IPS DF 6.9 (cell line): Measurements from ENCODE around the gene TTC27.

Experiments used
- DNase-seq: peaks from one replicate; pipeline ENCODE4 v3.0.0-alpha.2; 2013; ENCODE audit warnings: low read depth, low spot score
- H3K27ac ChIP-seq: one replicate; pipeline ENCODE4 v1.5.1; 2013; ENCODE audit warnings: low read length, control low read depth
- H3K27me3 ChIP-seq: 2 replicates; pipeline ENCODE4 v1.6.1; 2013; ENCODE audit warnings: mild to moderate bottlenecking, low read length; ENCODE audit not compliant: control insufficient read depth, insufficient read depth
- H3K36me3 ChIP-seq: 2 replicates; pipeline ENCODE4 v1.6.1; 2013; ENCODE audit warnings: low read length; ENCODE audit not compliant: control insufficient read depth, insufficient read depth
- H3K4me1 ChIP-seq: 2 replicates; pipeline ENCODE4 v1.6.1; 2013; ENCODE audit warnings: low read length; ENCODE audit not compliant: control insufficient read depth, insufficient read depth
- H3K4me3 ChIP-seq: 2 replicates; pipeline ENCODE4 v1.5.1; 2013; ENCODE audit warnings: mild to moderate bottlenecking, low read length
- H3K9me3 ChIP-seq: 2 replicates; pipeline ENCODE4 v1.6.1; 2013; ENCODE audit warnings: low read length, inconsistent platforms; ENCODE audit not compliant: control insufficient read depth, insufficient read depth
- WGBS: extraction: QIAGEN DNeasy Blood & Tissue Kit; methylation state at CpG from one replicate; pipeline ENCODE4 v1.1.7; 2013; ENCODE audit warnings: mixed read lengths, missing lambda C conversion rate; ENCODE audit not compliant: insufficient read length, insufficient coverage; 5-methylcytosine and 5-hydroxymethylcytosine counted together

The TTC27 gene

DNA sequence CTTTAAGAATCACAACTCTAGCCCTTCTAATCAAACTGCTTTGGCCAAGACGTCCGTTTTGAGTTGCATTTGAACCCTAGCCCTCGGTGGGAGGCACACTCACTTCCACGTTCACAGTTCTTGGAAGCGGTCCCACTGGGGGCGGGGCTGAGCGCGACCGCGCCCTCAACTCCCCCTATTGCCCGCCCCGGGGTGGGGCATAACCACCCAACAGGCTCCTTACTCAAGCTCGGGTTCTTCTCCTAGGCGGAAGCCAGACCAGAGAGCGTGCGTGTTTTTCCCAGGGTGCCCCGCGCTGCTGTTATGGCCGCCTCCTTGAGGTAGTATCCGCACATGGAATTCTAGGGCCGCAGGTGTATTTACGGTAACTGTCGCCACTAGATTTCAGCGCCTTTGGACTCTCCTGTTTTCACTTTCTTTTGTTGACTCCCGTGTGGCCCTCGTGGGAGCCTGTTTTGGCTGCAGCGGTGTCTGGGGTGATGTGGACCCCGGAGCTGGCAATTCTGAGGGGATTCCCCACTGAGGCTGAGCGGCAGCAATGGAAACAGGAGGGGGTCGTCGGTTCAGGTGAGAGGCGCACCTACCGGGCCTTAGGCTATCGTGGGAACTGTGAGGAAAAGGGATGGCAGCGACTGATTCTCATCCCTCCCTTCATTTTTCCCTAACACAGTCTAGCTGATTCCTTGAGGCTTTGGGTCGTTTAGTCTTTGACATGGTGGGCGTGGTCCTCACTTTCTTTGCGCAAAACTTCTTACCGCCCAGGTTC, at the start of gene TTC27:
TTC27 (plus strand) TSS at position 237 of the 766 bp plus-strand sequence; CDS start at position 480, 243 bp downstream.
- DNase-seq, result peak; percentile 79
- Histone ChIP-seq H3K4me1 (no peaks in the 10 kb centered on the region), H3K4me3 (peak within 1 kb of the TSS; percentile 75), H3K36me3 (no peaks in the 10 kb centered on the region), H3K9me3 (no peaks in the 10 kb centered on the region), H3K27ac (no peak within 1 kb of the TSS), H3K27me3 (no peaks in the 10 kb centered on the region)
- no CpG with 5 or more reads among the region's 39 CpGs for WGBS

DNA sequence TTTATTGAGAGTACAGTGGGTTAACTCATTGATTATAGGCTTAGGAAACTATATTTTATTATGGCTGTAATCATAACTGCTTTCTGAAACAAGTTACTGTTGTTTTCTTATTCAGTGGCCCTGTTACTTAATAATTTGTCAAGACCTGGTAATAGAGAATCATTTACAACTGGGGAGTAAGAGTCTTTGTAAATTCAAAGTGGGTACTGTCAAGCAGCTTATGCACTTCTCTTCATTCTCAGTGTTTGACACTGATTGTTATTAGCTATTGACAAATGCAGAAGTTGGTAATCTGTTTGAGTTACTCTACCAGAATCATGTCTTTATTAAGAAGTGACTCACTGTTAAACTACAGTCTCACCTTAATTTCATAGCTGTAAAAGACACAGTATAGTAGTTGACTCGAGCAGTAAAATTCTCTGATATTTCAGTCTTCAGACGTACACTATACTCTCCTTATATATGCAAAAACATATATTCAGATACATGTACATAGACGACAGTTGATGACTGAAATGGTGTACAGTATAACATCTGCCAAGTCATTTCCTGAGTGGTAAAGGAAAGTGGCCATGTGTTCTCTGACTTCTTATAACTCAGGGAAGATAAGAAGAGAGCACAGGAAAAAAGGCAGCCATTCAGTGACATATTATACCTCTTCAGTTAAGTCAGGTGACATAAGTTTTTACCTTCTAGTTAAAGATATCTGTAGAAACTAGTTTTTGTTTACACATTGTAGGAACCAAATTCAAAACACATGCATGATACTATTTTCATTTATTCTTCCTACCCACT, 36.0 kb upstream of the TTC27 start:
- Histone ChIP-seq H3K4me3 (no peak overlapping the region), H3K27ac (no peak overlapping the region), H3K9me3 (no peaks in the 10 kb centered on the region), H3K36me3 (no peaks in the 10 kb centered on the region), H3K27me3 (no peaks in the 10 kb centered on the region), H3K4me1 (no peaks in the 10 kb centered on the region)
- DNase-seq, result no peak
- WGBS, result no CpG with 5 or more reads among the region's 3 CpGs

DNA sequence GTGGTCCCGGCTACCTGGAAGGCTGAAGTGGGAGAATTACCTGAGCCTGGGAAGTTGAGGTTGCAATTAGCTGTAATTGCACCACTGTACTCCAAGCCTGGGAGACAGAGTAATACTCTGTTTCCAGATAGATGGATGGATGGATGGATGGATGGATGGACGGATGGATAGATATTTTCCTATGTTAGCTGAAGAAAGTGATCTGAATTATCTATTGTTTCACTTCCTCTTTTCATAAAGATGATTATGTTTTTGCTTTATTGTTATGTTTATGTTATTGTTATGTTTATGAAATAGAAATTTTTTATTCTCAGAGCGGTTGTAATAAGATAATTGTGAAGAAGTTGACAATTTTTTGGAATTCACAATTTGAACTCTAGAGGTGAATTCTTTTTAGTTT, 33.3 kb upstream of the TTC27 start:
- H3K4me1 ChIP-seq, result no peaks in the 10 kb centered on the region
- no peaks in the 10 kb centered on the region for H3K36me3 ChIP-seq
- H3K27ac ChIP-seq, result no peak overlapping the region
- no peak overlapping the region for H3K4me3 ChIP-seq
- 100% methylated on average over 1 of the region's 3 CpGs for WGBS
- no peak for DNase-seq
- H3K27me3 ChIP-seq, result no peaks in the 10 kb centered on the region
- H3K9me3 ChIP-seq, result no peaks in the 10 kb centered on the region

DNA sequence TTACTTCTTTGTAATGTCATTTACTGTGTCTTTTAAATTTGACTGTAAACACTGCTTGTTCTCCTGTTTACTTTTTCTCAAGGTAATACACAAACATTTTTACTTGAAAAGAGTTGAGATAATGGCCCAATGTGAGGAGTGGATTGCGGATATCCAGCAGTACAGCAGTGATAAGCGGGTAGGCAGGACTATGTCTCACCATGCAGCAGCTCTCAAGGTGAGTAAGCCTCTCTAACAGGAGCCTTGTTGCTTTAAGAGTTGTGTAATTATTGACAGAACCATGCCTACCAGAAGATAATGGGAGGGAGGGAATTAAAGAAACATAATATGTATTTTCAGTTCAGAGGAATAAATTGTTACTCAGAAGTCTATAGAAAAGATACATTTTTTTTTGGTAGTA, 16.5 kb upstream of the TTC27 start:
- WGBS, result no CpG with 5 or more reads among the region's 2 CpGs
- no peaks in the 10 kb centered on the region for H3K4me1 ChIP-seq
- no peak for DNase-seq
- no peak overlapping the region for H3K27ac ChIP-seq
- H3K36me3 ChIP-seq, result peaks cover 5% of the 10 kb centered on the region; the same call in 1 of the 2 replicates
- H3K9me3 ChIP-seq, result no peaks in the 10 kb centered on the region
- H3K27me3 ChIP-seq, result no peaks in the 10 kb centered on the region
- no peak overlapping the region for H3K4me3 ChIP-seq

DNA sequence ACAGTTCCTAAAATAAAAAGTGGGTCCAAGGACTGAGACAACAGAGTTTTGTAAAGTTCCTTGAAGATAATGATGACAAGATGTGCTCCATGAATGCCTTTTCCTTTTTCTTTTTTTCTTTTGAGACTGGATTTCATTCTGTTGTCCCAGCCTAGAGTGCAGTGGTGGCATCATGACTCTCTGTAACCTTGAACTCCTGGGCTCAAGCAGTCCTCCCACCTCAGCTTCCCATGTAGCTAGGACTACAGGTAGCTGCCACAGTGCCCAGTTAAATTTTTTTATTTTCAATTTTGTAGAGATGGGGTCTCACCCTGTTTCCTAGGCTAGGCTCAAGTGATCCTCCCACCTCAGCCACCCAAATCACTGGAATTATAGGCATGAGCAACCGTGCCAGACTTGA, 16.1 kb upstream of the TTC27 start:
- DNase-seq, result no peak
- H3K9me3 ChIP-seq, result no peaks in the 10 kb centered on the region
- H3K27ac ChIP-seq, result no peak overlapping the region
- no peak overlapping the region for H3K4me3 ChIP-seq
- no CpG with 5 or more reads among the region's 1 CpG for WGBS
- H3K27me3 ChIP-seq, result no peaks in the 10 kb centered on the region
- peaks cover 5% of the 10 kb centered on the region; the same call in 1 of the 2 replicates for H3K36me3 ChIP-seq
- H3K4me1 ChIP-seq, result no peaks in the 10 kb centered on the region

DNA sequence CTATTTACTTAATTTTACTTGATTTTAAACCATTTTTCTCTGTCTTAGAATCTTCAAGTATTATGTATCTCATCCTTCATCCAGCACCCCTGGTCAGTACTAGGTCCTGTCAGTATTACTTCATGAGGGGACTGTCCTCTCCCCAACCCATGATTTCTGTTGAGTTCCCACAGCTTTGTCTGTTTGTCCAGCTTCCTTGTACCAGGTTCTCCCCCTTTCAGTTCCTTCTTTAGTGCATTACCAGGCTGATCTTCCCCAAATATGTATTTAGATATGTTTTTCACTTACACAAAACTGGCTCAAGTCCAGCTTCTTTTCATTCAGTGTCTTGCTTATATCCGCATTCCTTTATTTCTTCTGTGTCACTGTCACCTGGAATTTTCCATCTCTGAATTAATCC, 13.8 kb upstream of the TTC27 start:
- peaks cover 2% of the 10 kb centered on the region; the same call in 1 of the 2 replicates for H3K36me3 ChIP-seq
- no peak overlapping the region for H3K27ac ChIP-seq
- no CpG with 5 or more reads among the region's 1 CpG for WGBS
- DNase-seq, result no peak
- no peaks in the 10 kb centered on the region for H3K9me3 ChIP-seq
- no peaks in the 10 kb centered on the region for H3K27me3 ChIP-seq
- no peak overlapping the region for H3K4me3 ChIP-seq
- H3K4me1 ChIP-seq, result no peaks in the 10 kb centered on the region

DNA sequence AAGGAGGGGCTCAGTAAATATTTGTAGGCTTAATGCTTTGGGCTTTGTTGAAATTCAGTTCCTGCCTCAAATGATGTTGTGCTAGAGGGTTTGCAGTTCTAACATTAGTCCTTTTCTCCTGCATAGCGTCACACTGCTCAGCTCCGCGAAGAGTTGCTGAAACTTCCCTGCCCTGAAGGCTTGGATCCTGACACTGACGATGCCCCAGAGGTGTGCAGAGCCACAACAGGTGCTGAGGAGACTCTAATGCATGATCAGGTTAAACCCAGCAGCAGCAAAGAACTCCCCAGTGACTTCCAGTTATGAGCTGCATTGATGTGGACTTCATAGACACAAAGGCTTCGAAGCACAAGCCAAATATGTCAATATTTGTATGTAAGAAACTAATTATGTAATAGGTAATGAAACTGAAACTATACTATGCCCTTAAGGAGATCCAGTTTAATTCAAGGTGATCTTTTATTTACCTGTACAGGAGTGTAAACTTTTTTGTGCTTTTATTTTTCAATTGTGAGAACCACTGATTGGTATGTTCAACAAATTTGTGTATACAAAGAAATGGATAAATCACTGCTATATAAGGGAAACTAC, 10.2 kb upstream of the TTC27 start:
- Histone ChIP-seq H3K9me3 (no peaks in the 10 kb centered on the region), H3K27me3 (no peaks in the 10 kb centered on the region), H3K4me3 (no peak overlapping the region), H3K27ac (no peak overlapping the region), H3K36me3 (peaks cover 2% of the 10 kb centered on the region; the same call in 1 of the 2 replicates), H3K4me1 (no peaks in the 10 kb centered on the region)
- no peak for DNase-seq
- WGBS, result no CpG with 5 or more reads among the region's 5 CpGs

DNA sequence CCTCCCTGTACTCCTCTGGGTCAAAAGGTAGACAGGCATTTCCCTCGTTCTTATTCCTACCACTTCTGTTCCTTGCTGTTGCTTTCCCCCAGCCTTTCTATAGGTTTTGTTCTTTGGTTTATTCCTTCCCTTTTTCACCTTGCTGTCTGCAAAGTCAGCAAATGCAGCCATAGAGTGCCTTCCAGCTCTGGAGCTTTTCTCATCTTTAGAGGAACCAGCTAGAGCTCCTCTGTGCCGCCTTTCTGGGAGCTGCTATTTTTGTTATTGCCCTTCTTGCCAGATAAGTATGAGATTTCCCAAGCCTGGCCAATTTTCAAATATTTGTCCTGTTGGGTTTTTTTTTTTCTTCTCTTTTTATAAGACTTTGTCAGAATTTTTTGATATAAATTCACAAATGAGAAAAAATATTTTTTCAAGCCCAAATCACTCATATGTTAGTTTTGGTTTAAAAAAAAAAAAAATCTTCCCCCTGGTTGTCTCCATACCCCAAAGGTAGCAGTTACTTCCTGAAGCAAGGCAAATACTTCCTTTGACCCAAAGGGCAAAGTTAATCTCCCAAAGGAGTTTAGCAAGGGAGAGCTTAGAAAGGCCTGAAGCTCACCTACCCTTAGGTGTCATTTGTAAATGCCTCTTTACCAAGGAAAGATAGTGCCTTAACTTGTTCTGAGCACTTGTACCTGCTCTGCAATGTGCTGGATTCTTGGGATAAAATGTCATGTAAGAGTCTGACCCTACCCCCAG, 5.1 kb upstream of the TTC27 start:
- H3K27me3 ChIP-seq, result no peaks in the 10 kb centered on the region
- WGBS, result no CpG with 5 or more reads among the region's 2 CpGs
- no peaks in the 10 kb centered on the region for H3K36me3 ChIP-seq
- no peak overlapping the region for H3K4me3 ChIP-seq
- no peaks in the 10 kb centered on the region for H3K4me1 ChIP-seq
- no peak for DNase-seq
- H3K9me3 ChIP-seq, result no peaks in the 10 kb centered on the region
- H3K27ac ChIP-seq, result no peak overlapping the region

DNA sequence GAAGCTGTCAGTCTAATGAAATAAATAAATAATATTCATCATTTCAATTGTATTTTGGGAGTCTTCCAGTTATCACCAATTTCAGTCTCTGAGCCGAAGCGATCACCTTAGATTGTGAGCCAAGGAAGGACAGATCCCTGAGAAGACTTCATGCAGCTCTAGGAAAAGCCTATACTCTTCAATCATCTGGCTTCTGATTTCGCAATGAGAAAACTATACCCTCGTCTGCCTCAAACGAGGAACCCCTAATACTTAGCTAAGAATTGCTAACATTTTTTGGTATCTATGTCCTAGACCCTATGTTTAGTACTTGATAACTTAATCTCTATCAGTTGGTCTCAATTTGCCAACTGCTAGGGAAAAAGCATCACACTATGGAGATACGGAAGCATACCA, 4.5 kb upstream of the TTC27 start:
- no peak for DNase-seq
- WGBS, result no CpG with 5 or more reads among the region's 6 CpGs
- Histone ChIP-seq H3K27ac (no peak overlapping the region), H3K36me3 (no peaks in the 10 kb centered on the region), H3K4me3 (no peak overlapping the region), H3K9me3 (no peaks in the 10 kb centered on the region), H3K27me3 (no peaks in the 10 kb centered on the region), H3K4me1 (no peaks in the 10 kb centered on the region)

DNA sequence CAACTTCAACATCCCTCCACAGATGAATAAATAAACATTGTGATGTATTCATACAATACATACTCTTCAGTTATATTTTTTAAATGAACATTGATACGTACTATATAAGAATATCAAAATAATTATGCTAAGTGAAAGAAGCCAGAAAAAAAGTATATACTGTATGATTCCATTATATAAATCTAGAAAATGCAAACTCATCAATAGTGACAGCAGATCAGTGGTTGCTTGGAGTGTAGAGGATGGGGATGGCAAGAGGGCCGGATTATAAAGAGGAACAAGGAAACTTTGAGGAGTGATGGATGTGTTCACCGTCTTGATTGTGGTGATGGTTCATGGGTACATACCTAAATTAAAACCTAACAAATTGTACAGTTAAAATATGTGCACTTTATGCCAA, 3.0 kb upstream of the TTC27 start:
- H3K27ac ChIP-seq, result no peak overlapping the region
- no peaks in the 10 kb centered on the region for H3K9me3 ChIP-seq
- no peak overlapping the region for H3K4me3 ChIP-seq
- no peaks in the 10 kb centered on the region for H3K27me3 ChIP-seq
- H3K36me3 ChIP-seq, result no peaks in the 10 kb centered on the region
- no CpG with 5 or more reads among the region's 3 CpGs for WGBS
- no peak for DNase-seq
- no peaks in the 10 kb centered on the region for H3K4me1 ChIP-seq
